Effector memory CD4-positive, alpha-beta T cell (primary cell): Measurements from ENCODE around the gene LMOD2.

Source experiments
- DNase-seq, 3 donors: peaks; one replicate each; pipeline ENCODE4 v3.0.0-alpha.2; 2020
- H3K27ac ChIP-seq: 2 replicates; pipeline ENCODE4 v1.7.0; 2013; ENCODE audit warnings: mild to moderate bottlenecking, low read length, moderate library complexity; ENCODE audit not compliant: insufficient read depth, poor library complexity, severe bottlenecking
- H3K27me3 ChIP-seq: replicated peaks from 2 replicates; pipeline ENCODE4 v1.7.0; 2013; ENCODE audit warnings: mild to moderate bottlenecking, low read length; ENCODE audit not compliant: insufficient read depth, control insufficient read depth, poor library complexity, severe bottlenecking
- H3K36me3 ChIP-seq: 2 replicates; pipeline ENCODE4 v1.7.0; 2013; ENCODE audit warnings: mild to moderate bottlenecking, low read length, moderate library complexity; ENCODE audit not compliant: control insufficient read depth, insufficient read depth
- H3K4me1 ChIP-seq: 2 replicates; pipeline ENCODE4 v1.7.0; 2013; ENCODE audit warnings: low read length, mild to moderate bottlenecking; ENCODE audit not compliant: control insufficient read depth, insufficient read depth, poor library complexity, severe bottlenecking
- H3K4me3 ChIP-seq: 2 replicates; pipeline ENCODE4 v1.7.0; 2013; ENCODE audit warnings: low read length, low read depth, mild to moderate bottlenecking; ENCODE audit not compliant: insufficient read depth, poor library complexity, severe bottlenecking
- H3K9me3 ChIP-seq: 2 replicates; pipeline ENCODE4 v1.7.0; 2013; ENCODE audit warnings: mild to moderate bottlenecking, low read length, moderate library complexity; ENCODE audit not compliant: control insufficient read depth

The LMOD2 gene

GRCh38 chr7:123665896-123666295 is 10.2 kb downstream of the LMOD2 start:
- Histone ChIP-seq H3K27me3 (no peaks in the 10 kb centered on the region), H3K36me3 (no peaks in the 10 kb centered on the region), H3K9me3 (no peaks in the 10 kb centered on the region), H3K4me1 (no peaks in the 10 kb centered on the region), H3K4me3 (no peak overlapping the region), H3K27ac (no peak overlapping the region)
- no peak for DNase-seq

- Histone ChIP-seq H3K36me3 (no peaks in the 10 kb centered on the region), H3K27me3 (no peaks in the 10 kb centered on the region), H3K4me3 (no peak overlapping the region), H3K9me3 (no peaks in the 10 kb centered on the region), H3K4me1 (no peaks in the 10 kb centered on the region), H3K27ac (no peak overlapping the region)
- DNase-seq: no peak
These were observed 10.8 kb downstream of the LMOD2 start for GRCh38 chr7:123666492-123666891.

GRCh38 chr7:123669485-123669884 is 13.8 kb downstream of the LMOD2 start:
- Histone ChIP-seq H3K36me3 (no peaks in the 10 kb centered on the region), H3K4me3 (no peak overlapping the region), H3K27ac (no peak overlapping the region), H3K27me3 (no peaks in the 10 kb centered on the region), H3K9me3 (no peaks in the 10 kb centered on the region), H3K4me1 (no peaks in the 10 kb centered on the region)
- no peak for DNase-seq

GRCh38 chr7:123673137-123673732 is 17.6 kb downstream of the LMOD2 start:
- H3K9me3 ChIP-seq: no peaks in the 10 kb centered on the region
- H3K27ac ChIP-seq: no peak overlapping the region
- H3K4me1 ChIP-seq: no peaks in the 10 kb centered on the region
- H3K27me3 ChIP-seq: no peaks in the 10 kb centered on the region
- no peak overlapping the region for H3K4me3 ChIP-seq
- no peaks in the 10 kb centered on the region for H3K36me3 ChIP-seq
- DNase-seq: no peak

- Histone ChIP-seq H3K9me3 (no peaks in the 10 kb centered on the region), H3K27ac (no peak overlapping the region), H3K27me3 (no peaks in the 10 kb centered on the region), H3K4me3 (no peak overlapping the region), H3K36me3 (no peaks in the 10 kb centered on the region), H3K4me1 (no peaks in the 10 kb centered on the region)
- DNase-seq: no peak
These were observed 18.2 kb downstream of the LMOD2 start for GRCh38 chr7:123673752-123674398.

GRCh38 chr7:123674399-123675180 is 18.9 kb downstream of the LMOD2 start:
- Histone ChIP-seq H3K4me3 (no peak overlapping the region), H3K9me3 (no peaks in the 10 kb centered on the region), H3K27ac (no peak overlapping the region), H3K4me1 (no peaks in the 10 kb centered on the region), H3K27me3 (no peaks in the 10 kb centered on the region), H3K36me3 (no peaks in the 10 kb centered on the region)
- no peak for DNase-seq

GRCh38 chr7:123675181-123675473 is 19.5 kb downstream of the LMOD2 start:
- Histone ChIP-seq H3K4me1 (no peaks in the 10 kb centered on the region), H3K9me3 (no peaks in the 10 kb centered on the region), H3K27ac (no peak overlapping the region), H3K27me3 (no peaks in the 10 kb centered on the region), H3K4me3 (no peak overlapping the region), H3K36me3 (no peaks in the 10 kb centered on the region)
- no peak for DNase-seq

GRCh38 chr7:123677061-123677715 is 21.5 kb downstream of the LMOD2 start:
- no peak overlapping the region for H3K4me3 ChIP-seq
- no peaks in the 10 kb centered on the region for H3K4me1 ChIP-seq
- DNase-seq: no peak
- H3K27ac ChIP-seq: no peak overlapping the region
- no peaks in the 10 kb centered on the region for H3K27me3 ChIP-seq
- H3K36me3 ChIP-seq: peaks cover 5% of the 10 kb centered on the region
- no peaks in the 10 kb centered on the region for H3K9me3 ChIP-seq

GRCh38 chr7:123679614-123680013 is 23.9 kb downstream of the LMOD2 start:
- H3K27ac ChIP-seq: no peak overlapping the region
- DNase-seq: no peak
- H3K9me3 ChIP-seq: no peaks in the 10 kb centered on the region
- H3K27me3 ChIP-seq: no peaks in the 10 kb centered on the region
- H3K36me3 ChIP-seq: peaks cover 5% of the 10 kb centered on the region
- H3K4me3 ChIP-seq: no peak overlapping the region
- no peaks in the 10 kb centered on the region for H3K4me1 ChIP-seq

GRCh38 chr7:123680580-123680979 is 24.9 kb downstream of the LMOD2 start:
- peaks cover 5% of the 10 kb centered on the region for H3K36me3 ChIP-seq
- no peak overlapping the region for H3K4me3 ChIP-seq
- no peak for DNase-seq
- no peaks in the 10 kb centered on the region for H3K9me3 ChIP-seq
- no peaks in the 10 kb centered on the region for H3K27me3 ChIP-seq
- H3K4me1 ChIP-seq: no peaks in the 10 kb centered on the region
- no peak overlapping the region for H3K27ac ChIP-seq
